Rectal smooth muscle tissue (tissue), 1 donor: Measurements from ENCODE around the gene HSPG2.
A peak's percentile ranks its signal among the peaks of the same experiment; 100 is the strongest.
"Not testable (repeated sequence)": the region's sequence is repeated elsewhere in the genome, so short reads cannot be mapped to it uniquely, and the experiment has no call there.

Experiments
- H3K27ac ChIP-seq: one replicate; pipeline ENCODE4 v1.7.0; 2013; ENCODE audit warnings: low read depth, low read length, inconsistent platforms
- H3K27me3 ChIP-seq: one replicate; pipeline ENCODE4 v1.7.0; 2013; ENCODE audit warnings: low read length; ENCODE audit not compliant: control insufficient read depth, insufficient read depth
- H3K36me3 ChIP-seq: one replicate; pipeline ENCODE4 v1.7.0; 2013; ENCODE audit warnings: low read length; ENCODE audit not compliant: control insufficient read depth, insufficient read depth
- H3K4me1 ChIP-seq: one replicate; pipeline ENCODE4 v1.7.0; 2013; ENCODE audit warnings: low read length; ENCODE audit not compliant: control insufficient read depth, insufficient read depth
- H3K4me3 ChIP-seq: one replicate; pipeline ENCODE4 v1.7.0; 2013; ENCODE audit warnings: low read length
- H3K9ac ChIP-seq: one replicate; pipeline ENCODE4 v1.7.0; 2013; ENCODE audit warnings: low read length

HSPG2 gene

GRCh38 chr1:21951226-21951870 lies 14.2 kb upstream of the HSPG2 start:
- Histone ChIP-seq H3K27me3 (no peaks in the 10 kb centered on the region), H3K27ac (no peak overlapping the region), H3K36me3 (no peaks in the 10 kb centered on the region), H3K4me1 (peaks cover 4% of the 10 kb centered on the region), H3K9ac (no peak overlapping the region), H3K4me3 (no peak overlapping the region)

DNA sequence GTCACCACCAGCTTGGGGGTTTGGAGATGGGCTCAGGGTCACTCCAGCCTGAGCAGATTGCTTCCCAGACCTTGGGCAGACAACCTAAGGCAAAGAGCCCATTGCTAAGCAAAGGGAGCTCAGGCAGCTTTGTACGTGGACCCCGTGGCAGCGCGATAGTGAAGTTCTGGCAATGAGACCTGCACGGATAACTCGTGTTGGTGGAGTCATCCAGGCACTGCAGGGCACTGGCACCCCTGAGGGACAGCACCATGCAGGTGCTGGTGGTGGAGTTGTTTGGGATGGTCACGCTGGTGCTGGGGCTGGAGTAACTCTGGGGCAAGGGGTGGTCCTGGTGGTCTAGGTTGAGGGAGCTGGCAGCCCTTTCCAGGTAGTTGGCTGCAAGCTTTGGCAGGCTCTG lies 13.6 kb upstream of the HSPG2 start:
- no peak overlapping the region for H3K9ac ChIP-seq
- H3K27ac ChIP-seq = no peak overlapping the region
- no peak overlapping the region for H3K4me3 ChIP-seq
- no peaks in the 10 kb centered on the region for H3K27me3 ChIP-seq
- H3K36me3 ChIP-seq = no peaks in the 10 kb centered on the region
- peaks cover under 1% of the 10 kb centered on the region for H3K4me1 ChIP-seq

DNA sequence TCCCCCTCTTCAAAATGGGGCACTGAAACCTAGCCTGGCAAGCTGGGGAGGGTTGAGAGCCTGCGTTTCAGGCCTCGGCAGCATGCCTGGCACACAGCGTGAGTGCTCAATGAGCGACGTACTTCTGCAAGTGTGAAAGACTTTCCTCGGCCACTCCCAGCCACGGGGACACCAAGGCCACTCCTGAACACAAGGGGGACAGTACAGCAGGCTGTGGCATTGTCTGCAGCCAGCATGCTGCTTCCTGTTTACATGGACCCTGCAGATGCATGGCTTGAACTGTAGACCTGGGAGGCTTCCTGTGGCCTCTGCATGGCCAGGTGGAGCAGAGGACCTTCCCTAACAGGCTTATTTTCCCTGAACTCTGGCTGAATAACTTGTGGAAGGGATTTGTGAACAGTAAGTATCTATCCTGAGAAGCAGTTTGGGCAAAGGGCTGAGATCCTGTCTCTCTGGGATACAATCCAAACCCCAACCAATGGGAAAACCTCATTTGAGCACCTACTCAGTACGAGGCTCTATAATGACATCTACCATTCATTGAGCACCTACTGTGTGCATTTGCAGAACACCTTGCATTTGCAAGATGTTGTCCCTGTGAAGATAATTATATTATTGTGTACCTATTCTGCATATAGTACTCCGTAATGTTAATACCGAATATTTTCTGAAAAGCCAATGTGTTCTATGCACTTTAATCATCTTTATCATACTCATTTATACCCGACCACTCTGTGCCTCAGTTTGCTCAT lies 9.9 kb upstream of the HSPG2 start:
- no peak overlapping the region for H3K9ac ChIP-seq
- H3K27ac ChIP-seq = no peak overlapping the region

DNA sequence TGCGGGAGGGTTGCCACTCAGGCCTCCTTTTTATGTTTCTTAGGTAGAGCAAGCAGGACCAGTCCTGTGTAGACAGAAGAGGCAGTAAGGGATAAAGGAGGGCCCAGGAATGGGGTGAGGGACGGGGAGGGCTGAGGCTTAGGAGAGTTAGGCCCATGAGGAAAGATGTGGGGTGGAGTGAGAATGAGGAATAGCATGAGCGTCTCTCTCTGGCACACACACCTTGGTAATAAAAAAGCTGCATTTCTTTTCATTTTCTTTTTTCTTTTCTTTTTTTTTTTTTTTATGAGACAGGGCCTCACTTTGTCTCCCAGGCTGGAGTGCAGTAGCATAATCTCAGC lies 7.6 kb upstream of the HSPG2 start:
- no peak overlapping the region for H3K9ac ChIP-seq
- H3K27ac ChIP-seq = peak overlapping the region; percentile 97
- H3K4me1 ChIP-seq = peaks cover 29% of the 10 kb centered on the region
- H3K27me3 ChIP-seq = no peaks in the 10 kb centered on the region
- H3K36me3 ChIP-seq = no peaks in the 10 kb centered on the region
- no peak overlapping the region for H3K4me3 ChIP-seq

More for the DNA sequence above, 9.9 kb upstream of the HSPG2 start:
- no peak overlapping the region for H3K4me3 ChIP-seq
- H3K4me1 ChIP-seq = peaks cover 16% of the 10 kb centered on the region
- no peaks in the 10 kb centered on the region for H3K36me3 ChIP-seq
- H3K27me3 ChIP-seq = no peaks in the 10 kb centered on the region

- H3K27ac ChIP-seq = peak overlapping the region; percentile 97
- peaks cover 45% of the 10 kb centered on the region for H3K4me1 ChIP-seq
- not testable (repeated sequence) for H3K36me3 ChIP-seq, H3K27me3 ChIP-seq, H3K4me3 ChIP-seq, H3K9ac ChIP-seq
Measured at GRCh38 chr1:21942959-21943640, 6.0 kb upstream of the HSPG2 start.

DNA sequence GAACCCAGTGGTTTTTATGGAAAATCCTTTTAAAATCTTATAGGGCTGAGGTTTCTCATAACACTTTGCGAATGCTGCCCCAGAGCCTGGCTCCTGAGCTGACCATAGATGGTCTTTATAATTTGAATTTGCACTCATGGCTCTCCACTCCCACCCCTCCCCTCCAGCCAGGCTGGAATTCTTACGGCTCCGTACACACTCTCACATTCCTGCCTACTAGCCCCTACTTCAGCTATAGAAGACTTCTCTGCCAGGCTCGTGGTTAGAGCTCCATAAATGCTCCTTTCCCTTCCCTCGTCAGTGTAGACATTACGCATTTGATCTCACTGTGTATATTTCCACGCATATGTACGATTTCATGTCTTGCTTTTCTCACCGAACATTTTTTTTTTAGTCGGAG lies 5.4 kb upstream of the HSPG2 start:
- Histone ChIP-seq H3K27me3 (no peaks in the 10 kb centered on the region), H3K36me3 (no peaks in the 10 kb centered on the region), H3K4me3 (no peak overlapping the region), H3K9ac (peak overlapping the region; percentile 16), H3K27ac (peak overlapping the region; percentile 97), H3K4me1 (peaks cover 49% of the 10 kb centered on the region)

DNA sequence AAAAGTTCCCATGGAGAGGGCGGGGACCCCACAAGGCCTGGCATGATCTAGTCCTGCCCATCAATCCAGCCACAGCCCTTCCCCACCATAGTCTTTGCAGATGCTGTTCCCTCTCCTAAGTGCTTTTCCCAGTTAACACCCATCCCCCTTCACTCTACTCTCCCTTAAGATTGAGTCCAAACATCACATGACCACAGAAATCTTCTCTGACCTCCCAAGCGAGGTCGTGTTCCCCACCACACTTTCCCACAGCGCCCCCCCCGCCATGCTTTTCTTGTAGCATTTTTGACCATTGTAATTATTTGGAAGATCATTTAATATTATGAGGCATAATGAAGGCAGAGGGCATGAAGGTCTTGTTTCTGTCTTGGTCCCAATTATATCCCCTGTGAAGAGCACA lies 4.3 kb upstream of the HSPG2 start:
- H3K9ac ChIP-seq = no peak overlapping the region
- no peaks in the 10 kb centered on the region for H3K27me3 ChIP-seq
- peak overlapping the region; percentile 97 for H3K27ac ChIP-seq
- H3K4me1 ChIP-seq = peaks cover 49% of the 10 kb centered on the region
- no peaks in the 10 kb centered on the region for H3K36me3 ChIP-seq
- no peak overlapping the region for H3K4me3 ChIP-seq

DNA sequence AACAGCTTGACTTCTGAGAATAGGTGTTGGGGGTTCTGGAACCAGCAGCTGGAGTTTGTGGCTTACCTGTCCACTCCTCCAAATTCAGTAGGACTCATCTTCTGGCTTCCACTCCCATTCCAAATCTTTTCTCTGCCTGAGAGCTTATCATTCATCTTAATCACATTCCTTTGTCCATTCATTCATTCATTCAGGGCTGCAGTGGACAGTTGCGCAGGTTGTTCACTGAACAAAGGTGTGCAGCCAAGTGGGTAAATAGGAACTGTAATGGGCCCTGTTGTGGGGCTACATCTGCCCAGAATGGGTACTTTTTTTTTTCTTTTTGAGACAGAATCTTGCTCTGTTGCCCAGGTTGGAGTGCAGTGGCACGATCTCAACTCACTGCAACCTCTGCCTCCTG lies 3.4 kb upstream of the HSPG2 start:
- Histone ChIP-seq H3K27ac (peak overlapping the region; percentile 97), H3K4me1 (peaks cover 50% of the 10 kb centered on the region), H3K27me3 (no peaks in the 10 kb centered on the region), H3K36me3 (no peaks in the 10 kb centered on the region), H3K9ac (no peak overlapping the region), H3K4me3 (no peak overlapping the region)

DNA sequence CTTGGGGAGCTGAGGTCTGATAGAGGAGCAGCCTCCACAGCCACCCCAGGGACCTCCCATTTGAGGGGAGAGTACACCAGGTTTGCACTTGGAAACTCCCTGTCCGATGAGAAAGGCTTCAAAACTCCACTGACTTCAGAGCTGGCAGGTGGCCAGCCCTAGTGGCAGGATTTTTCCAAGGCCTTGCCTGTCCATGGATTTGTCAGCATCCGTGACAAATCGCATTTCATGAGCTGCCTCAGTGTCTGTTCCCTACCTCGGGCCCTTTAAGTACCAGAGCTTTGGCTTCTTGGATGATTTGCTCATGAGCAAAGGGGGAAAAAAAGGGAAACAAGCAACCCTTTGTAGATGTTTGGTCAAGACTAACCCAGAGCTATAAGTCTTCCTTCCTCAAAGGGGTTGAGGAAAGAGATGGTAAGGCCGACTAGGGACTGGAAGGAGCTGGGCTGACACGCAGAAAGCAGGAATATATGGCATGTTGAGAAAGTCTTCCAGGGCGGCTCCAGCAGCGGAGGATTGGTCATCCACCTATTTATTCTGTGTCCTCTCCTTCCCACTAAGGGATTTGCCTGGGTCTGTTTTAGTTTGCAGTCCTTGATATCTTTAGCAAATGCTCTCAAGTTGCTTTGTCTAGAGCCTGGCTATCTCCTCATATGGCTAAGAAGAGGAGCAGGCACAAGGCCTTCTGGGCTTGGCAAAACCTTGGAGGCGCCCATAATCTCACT lies 2.7 kb upstream of the HSPG2 start:
- no peaks in the 10 kb centered on the region for H3K36me3 ChIP-seq
- no peak overlapping the region for H3K9ac ChIP-seq
- H3K4me1 ChIP-seq = peaks cover 53% of the 10 kb centered on the region
- H3K4me3 ChIP-seq = no peak overlapping the region
- H3K27ac ChIP-seq = peak overlapping the region; percentile 97
- H3K27me3 ChIP-seq = no peaks in the 10 kb centered on the region

DNA sequence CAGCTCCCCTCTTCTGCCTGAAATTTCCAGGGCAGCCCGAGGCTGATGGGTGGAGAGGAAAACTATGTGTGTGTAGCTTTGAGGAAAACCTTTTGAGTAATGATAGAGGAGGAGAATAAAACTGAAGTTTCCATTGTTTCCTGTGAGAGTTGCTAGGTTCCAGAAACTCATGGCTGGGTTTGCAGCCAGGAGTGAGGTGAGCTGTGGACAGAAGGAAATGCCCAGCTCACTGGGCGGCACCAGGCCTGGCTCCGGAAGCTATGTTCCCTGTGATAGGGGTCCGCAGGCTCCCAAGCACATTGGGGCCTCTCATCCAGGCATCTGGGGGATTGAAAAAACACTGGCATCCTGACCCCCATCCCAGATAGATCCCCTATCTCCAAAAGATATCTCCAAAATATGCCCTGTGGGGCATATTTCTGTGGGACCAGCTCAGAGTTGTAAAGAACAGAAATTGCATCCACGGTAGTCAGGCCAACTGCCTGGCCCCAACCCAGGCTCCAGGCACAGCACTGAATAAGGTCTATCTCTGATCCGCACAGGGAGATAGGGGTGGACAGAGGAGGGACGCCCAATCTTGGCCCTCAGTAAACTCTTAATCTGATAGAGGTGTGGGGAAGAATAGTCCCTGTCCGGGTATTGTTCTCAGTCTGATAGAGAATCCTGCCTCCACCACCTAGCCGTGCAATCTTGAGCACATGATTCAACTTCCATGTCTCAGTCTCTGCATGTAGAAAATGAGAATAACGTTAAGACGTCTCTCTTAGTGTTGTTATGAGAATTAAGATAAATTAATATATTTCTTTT lies 1.8 kb upstream of the HSPG2 start:
- Histone ChIP-seq H3K9ac (no peak overlapping the region), H3K27ac (peak overlapping the region; percentile 97), H3K4me3 (no peak overlapping the region), H3K36me3 (no peaks in the 10 kb centered on the region), H3K4me1 (peaks cover 48% of the 10 kb centered on the region), H3K27me3 (no peaks in the 10 kb centered on the region)

DNA sequence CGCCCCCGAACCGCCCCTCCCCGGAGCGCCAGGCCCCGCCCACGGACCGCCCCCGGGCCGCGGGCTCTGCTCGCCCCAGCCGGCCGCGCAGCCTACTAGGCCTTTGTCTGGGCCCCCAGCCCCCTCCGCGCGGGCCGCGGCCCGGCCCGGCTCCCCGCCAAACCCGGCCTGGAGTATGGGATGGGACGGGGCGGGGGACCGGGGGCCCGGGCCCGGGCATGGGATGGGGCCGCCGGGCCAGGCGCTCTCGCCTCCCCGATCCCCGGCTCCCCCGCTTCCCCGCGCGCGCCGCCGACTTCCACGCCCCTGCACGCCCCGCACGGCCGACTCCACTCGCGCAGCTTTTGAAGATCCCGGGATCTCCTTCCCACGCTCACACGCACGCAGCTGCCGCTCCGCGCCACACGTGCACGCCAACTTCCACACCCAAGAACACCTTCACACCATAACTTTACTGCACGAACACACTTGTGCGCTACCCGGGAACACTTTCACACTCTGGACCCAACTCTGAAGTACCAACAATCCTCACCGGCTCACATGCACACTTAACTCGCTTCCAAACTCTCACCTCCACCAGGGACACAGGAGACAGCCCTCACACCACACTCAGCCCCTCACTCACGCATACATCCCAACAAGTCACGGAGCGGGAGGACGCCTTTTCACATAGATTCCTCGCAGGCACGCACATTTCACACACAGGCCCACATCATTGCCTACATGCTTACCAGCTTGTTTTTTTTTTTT lies 437 bp upstream of the HSPG2 start:
- H3K27me3 ChIP-seq = no peaks in the 10 kb centered on the region
- peaks cover 60% of the 10 kb centered on the region for H3K4me1 ChIP-seq
- H3K36me3 ChIP-seq = no peaks in the 10 kb centered on the region
- peak overlapping the region; percentile 41 for H3K9ac ChIP-seq
- H3K27ac ChIP-seq = peak overlapping the region; percentile 97
- peak overlapping the region; percentile 78 for H3K4me3 ChIP-seq
